HCT116 (cell line): ENCODE measurements around the gene AIF1L.

Source experiments
- EZH2 ChIP-seq: fragments of 200-600 bp; sonication (generic); IDR thresholded peaks from 2 replicates; pipeline ENCODE4 v1.6.1; 2017; ENCODE audit warnings: antibody characterized with exemption, mixed run types
- EZH2phosphoT487 ChIP-seq: fragments of 200-600 bp; IDR thresholded peaks from 2 replicates; pipeline ENCODE4 v1.6.1; 2018; ENCODE audit warnings: antibody characterized with exemption, borderline replicate concordance
- POLR2AphosphoS5 ChIP-seq: IDR thresholded peaks from 2 replicates; pipeline ENCODE4 v1.6.1; 2011; ENCODE audit warnings: mild to moderate bottlenecking, low read depth, low read length, moderate library complexity
- RAD21 ChIP-seq: IDR thresholded peaks from 2 replicates; pipeline ENCODE4 v1.6.1; 2012; ENCODE audit warnings: low read depth, mild to moderate bottlenecking
- SP1 ChIP-seq: IDR thresholded peaks from 2 replicates; pipeline ENCODE4 v1.6.1; 2012; ENCODE audit warnings: low read depth
- TCF7L2 ChIP-seq: IDR thresholded peaks from 2 replicates; pipeline ENCODE4 v1.7.0; 2011; ENCODE audit warnings: borderline replicate concordance, inconsistent platforms; ENCODE audit not compliant: insufficient read depth, insufficient read length; ENCODE audit errors: extremely low read depth
- TF ChIP-seq, protein P1 (sequence below), 3 experiments: fragments of 200-600 bp in 1 of 3; sonication (generic) in 1 of 3; IDR thresholded peaks in 2 of 3; conservative IDR thresholded peaks in 1 of 3; 2 replicates each; pipeline ENCODE4 v1.5.1; 2012 to 2017; ENCODE audit warnings: low read depth in 2 of 3, low read length in 2 of 3, antibody characterized with exemption in 1 of 3, borderline replicate concordance in 1 of 3, control low read depth in 1 of 3, mild to moderate bottlenecking in 1 of 3, mixed read lengths in 1 of 3, mixed run types in 1 of 3, moderate library complexity in 1 of 3; ENCODE audit not compliant: insufficient read depth in 1 of 3
- TF ChIP-seq, protein P2 (sequence below): IDR thresholded peaks from 2 replicates; pipeline ENCODE4 v1.6.1; 2012; ENCODE audit warnings: low read depth

DNA sequence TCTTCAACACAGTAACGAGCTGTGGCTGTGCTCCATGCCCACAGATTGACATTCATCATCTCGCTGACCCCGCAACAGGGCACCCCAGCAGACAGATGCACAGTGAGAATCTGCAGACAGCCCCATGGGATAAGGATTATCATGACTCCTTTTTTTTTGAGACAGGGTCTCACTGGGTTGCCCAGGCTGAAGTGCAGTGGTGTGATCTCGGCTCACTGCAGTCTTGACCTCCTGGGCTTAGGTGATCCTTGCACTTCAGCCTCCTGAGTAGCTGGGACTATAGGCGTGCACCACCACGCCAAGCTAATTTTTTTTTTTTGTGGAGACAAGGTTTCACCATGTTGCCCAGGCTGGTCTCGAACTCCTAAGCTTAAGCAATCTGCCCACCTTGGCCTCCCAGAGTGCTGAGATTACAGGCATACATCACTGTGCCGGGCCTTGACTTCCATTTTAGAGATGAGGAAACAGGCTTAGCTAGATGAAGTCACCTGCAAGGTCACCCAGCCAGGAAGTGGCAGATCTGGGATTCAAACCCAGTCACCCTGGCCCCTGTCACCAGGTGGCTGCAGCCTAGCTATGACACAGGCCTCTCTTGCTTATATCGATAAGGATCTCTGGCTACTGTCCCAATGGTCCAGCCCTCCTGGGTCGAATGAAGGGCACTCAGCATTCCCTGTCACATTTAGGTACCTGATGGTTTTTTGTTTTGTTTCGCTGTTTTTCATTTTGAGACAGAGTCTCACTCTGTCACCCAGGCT is 5.1 kb downstream of the AIF1L start:
- TF ChIP-seq, protein P1, sequence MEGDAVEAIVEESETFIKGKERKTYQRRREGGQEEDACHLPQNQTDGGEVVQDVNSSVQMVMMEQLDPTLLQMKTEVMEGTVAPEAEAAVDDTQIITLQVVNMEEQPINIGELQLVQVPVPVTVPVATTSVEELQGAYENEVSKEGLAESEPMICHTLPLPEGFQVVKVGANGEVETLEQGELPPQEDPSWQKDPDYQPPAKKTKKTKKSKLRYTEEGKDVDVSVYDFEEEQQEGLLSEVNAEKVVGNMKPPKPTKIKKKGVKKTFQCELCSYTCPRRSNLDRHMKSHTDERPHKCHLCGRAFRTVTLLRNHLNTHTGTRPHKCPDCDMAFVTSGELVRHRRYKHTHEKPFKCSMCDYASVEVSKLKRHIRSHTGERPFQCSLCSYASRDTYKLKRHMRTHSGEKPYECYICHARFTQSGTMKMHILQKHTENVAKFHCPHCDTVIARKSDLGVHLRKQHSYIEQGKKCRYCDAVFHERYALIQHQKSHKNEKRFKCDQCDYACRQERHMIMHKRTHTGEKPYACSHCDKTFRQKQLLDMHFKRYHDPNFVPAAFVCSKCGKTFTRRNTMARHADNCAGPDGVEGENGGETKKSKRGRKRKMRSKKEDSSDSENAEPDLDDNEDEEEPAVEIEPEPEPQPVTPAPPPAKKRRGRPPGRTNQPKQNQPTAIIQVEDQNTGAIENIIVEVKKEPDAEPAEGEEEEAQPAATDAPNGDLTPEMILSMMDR (IDR thresholded peaks at IDR 0.05 in 2 of 3, conservative IDR thresholded peaks at IDR 0.05 in 1 of 3; ENCODE audit: borderline replicate concordance in 1 of 3, insufficient read depth in 1 of 3, low read depth in 2 of 3, low read length in 2 of 3) = no peak
- TF ChIP-seq, protein P2, sequence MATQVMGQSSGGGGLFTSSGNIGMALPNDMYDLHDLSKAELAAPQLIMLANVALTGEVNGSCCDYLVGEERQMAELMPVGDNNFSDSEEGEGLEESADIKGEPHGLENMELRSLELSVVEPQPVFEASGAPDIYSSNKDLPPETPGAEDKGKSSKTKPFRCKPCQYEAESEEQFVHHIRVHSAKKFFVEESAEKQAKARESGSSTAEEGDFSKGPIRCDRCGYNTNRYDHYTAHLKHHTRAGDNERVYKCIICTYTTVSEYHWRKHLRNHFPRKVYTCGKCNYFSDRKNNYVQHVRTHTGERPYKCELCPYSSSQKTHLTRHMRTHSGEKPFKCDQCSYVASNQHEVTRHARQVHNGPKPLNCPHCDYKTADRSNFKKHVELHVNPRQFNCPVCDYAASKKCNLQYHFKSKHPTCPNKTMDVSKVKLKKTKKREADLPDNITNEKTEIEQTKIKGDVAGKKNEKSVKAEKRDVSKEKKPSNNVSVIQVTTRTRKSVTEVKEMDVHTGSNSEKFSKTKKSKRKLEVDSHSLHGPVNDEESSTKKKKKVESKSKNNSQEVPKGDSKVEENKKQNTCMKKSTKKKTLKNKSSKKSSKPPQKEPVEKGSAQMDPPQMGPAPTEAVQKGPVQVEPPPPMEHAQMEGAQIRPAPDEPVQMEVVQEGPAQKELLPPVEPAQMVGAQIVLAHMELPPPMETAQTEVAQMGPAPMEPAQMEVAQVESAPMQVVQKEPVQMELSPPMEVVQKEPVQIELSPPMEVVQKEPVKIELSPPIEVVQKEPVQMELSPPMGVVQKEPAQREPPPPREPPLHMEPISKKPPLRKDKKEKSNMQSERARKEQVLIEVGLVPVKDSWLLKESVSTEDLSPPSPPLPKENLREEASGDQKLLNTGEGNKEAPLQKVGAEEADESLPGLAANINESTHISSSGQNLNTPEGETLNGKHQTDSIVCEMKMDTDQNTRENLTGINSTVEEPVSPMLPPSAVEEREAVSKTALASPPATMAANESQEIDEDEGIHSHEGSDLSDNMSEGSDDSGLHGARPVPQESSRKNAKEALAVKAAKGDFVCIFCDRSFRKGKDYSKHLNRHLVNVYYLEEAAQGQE = no peak
- TF ChIP-seq EZH2 (no peak), TCF7L2 (no peak), POLR2AphosphoS5 (no peak), RAD21 (no peak), SP1 (no peak), EZH2phosphoT487 (no peak)
